ENCODE measurements around the gene ADCY5. TPM values are rescaled to one million over a fixed set of nuclear protein-coding genes. Genes with fewer than 3 reads are reported as not detected.
A peak's percentile ranks its signal among the peaks of the same experiment; 100 is the strongest.

ADCY5 gene
- total RNA-seq, 1 experiment from 2014 or later = 1.4 TPM

DNA sequence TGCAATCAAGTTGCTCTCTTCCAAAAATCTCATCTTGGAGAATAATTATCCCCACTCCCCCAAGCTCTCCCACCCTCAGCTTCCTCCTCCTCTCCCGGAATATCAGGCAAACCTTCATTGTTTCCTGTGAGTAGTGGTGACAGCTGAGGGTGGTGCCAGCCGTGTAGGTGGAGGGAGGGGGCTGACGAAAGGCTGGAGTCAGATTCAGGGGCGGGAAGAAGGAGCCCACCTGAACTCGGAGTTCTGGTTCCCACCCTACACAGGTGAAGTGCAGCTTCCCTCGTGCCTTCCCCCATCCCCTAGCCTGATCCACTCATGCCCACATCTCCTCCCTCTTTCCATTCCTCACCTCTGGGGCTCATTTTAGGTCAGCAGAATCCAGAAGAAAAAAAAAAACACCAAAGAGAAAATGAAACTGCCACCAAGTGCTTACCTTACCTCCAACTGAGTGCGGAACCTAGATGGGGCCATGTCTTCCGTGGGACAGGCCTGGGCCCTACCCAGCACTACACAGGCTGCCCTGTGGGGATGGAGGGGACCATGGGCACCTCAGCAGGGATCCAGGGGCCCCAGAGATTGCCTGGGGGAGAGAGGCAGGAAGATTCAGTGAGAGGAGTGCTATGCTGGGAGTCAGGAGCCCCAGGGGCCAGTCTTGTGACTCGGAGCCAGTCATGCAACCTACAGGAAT lies 81.3 kb downstream of the ADCY5 start:
- Histone ChIP-seq H3K36me3 (ENCODE audit: control insufficient read depth, insufficient read depth, low read length) (no peaks in the 10 kb centered on the region), H3K27me3 (ENCODE audit: control insufficient read depth, insufficient read depth, low read length) (peaks cover 6% of the 10 kb centered on the region; the same call in 1 of the 2 replicates), H3K9me3 (ENCODE audit: control insufficient read depth, insufficient read depth, low read depth, low read length) (no peaks in the 10 kb centered on the region), H3K4me3 (ENCODE audit: low read depth in 2 of 2, low read length in 2 of 2) (no peak overlapping the region), H3K27ac (ENCODE audit: low read length) (no peak overlapping the region), H3K4me1 (ENCODE audit: control insufficient read depth, insufficient read depth, low read length) (no peaks in the 10 kb centered on the region)
- ATAC-seq (no peak), DNase-seq (ENCODE audit: low read depth, low spot score) (no peak)
- in situ Hi-C loops (cut with HindIII; ENCODE audit: low pct_unique_long_range_greater_than_20kb, low sequenced_read_pairs) = no loop called here
- ChIA-PET POLR2A (interaction anchor here (0.8 kb wide), 1 partner anchor 43 kb away, joined by 3 read pairs; no protein-coding TSS in a partner anchor), CTCF (no interaction called here)
- BruUV-seq (replicated peaks) = no TSS peak
- TF ChIP-seq, protein P1, sequence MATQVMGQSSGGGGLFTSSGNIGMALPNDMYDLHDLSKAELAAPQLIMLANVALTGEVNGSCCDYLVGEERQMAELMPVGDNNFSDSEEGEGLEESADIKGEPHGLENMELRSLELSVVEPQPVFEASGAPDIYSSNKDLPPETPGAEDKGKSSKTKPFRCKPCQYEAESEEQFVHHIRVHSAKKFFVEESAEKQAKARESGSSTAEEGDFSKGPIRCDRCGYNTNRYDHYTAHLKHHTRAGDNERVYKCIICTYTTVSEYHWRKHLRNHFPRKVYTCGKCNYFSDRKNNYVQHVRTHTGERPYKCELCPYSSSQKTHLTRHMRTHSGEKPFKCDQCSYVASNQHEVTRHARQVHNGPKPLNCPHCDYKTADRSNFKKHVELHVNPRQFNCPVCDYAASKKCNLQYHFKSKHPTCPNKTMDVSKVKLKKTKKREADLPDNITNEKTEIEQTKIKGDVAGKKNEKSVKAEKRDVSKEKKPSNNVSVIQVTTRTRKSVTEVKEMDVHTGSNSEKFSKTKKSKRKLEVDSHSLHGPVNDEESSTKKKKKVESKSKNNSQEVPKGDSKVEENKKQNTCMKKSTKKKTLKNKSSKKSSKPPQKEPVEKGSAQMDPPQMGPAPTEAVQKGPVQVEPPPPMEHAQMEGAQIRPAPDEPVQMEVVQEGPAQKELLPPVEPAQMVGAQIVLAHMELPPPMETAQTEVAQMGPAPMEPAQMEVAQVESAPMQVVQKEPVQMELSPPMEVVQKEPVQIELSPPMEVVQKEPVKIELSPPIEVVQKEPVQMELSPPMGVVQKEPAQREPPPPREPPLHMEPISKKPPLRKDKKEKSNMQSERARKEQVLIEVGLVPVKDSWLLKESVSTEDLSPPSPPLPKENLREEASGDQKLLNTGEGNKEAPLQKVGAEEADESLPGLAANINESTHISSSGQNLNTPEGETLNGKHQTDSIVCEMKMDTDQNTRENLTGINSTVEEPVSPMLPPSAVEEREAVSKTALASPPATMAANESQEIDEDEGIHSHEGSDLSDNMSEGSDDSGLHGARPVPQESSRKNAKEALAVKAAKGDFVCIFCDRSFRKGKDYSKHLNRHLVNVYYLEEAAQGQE (IDR thresholded peaks at IDR 0.05; ENCODE audit: insufficient read depth in 1 of 2, low read depth in 2 of 2, low read length in 1 of 2) = no peak
- TF ChIP-seq SIN3A (IDR thresholded peaks at IDR 0.05; ENCODE audit: borderline replicate concordance, insufficient read depth, low read depth, low read length) = no peak
- TF ChIP-seq, protein P2, sequence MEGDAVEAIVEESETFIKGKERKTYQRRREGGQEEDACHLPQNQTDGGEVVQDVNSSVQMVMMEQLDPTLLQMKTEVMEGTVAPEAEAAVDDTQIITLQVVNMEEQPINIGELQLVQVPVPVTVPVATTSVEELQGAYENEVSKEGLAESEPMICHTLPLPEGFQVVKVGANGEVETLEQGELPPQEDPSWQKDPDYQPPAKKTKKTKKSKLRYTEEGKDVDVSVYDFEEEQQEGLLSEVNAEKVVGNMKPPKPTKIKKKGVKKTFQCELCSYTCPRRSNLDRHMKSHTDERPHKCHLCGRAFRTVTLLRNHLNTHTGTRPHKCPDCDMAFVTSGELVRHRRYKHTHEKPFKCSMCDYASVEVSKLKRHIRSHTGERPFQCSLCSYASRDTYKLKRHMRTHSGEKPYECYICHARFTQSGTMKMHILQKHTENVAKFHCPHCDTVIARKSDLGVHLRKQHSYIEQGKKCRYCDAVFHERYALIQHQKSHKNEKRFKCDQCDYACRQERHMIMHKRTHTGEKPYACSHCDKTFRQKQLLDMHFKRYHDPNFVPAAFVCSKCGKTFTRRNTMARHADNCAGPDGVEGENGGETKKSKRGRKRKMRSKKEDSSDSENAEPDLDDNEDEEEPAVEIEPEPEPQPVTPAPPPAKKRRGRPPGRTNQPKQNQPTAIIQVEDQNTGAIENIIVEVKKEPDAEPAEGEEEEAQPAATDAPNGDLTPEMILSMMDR (IDR thresholded peaks at IDR 0.05) = no peak
- no peak for TF ChIP-seq POLR2AphosphoS5 (IDR thresholded peaks at IDR 0.05; ENCODE audit: low read depth, low read length)
- TF ChIP-seq TCF7L2 (IDR thresholded peaks at IDR 0.05; ENCODE audit: low read depth, low read length) = no peak
- intact Hi-C loops (cut with micrococcal nuclease; ENCODE audit: unreplicated experiment) = no loop called here

DNA sequence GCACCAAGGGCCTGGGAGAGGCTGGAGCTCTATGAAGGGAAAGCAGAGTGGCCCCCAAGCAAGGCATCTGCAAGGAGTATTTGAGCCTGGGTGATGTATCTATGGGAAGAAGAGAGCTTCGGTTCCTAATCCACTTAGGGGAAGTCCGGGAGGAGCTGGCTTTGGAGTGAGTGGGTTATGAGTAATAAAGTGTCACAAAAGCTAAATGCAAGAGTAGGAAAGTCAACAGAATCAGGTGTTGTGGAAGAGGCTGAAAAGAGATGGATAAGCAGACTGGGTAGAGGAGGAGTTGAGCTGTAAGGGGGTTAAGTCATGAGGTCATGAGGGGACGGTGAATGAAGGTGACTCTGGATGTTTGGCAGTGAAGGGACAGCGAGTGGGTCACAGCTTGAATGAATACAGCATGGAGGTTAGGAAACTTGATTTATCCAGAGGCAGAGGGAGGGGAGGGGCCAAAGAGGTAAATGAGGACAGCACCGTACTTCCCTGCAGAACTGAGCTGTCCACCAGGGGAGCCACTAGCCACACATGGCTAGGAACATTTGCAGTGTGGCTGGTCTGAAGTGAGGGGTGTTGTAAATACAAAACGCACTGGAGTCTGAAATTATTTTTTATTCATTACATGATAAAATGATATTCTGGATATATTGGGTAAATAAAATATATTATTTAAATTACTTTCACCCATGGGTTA lies 83.3 kb downstream of the ADCY5 start:
- Histone ChIP-seq H3K4me1 (ENCODE audit: control insufficient read depth, insufficient read depth, low read length) (no peaks in the 10 kb centered on the region), H3K27me3 (ENCODE audit: control insufficient read depth, insufficient read depth, low read length) (peaks cover 13% of the 10 kb centered on the region), H3K4me3 (ENCODE audit: low read depth in 2 of 2, low read length in 2 of 2) (no peak overlapping the region), H3K27ac (ENCODE audit: low read length) (no peak overlapping the region), H3K36me3 (ENCODE audit: control insufficient read depth, insufficient read depth, low read length) (no peaks in the 10 kb centered on the region), H3K9me3 (ENCODE audit: control insufficient read depth, insufficient read depth, low read depth, low read length) (no peaks in the 10 kb centered on the region)
- no TSS peak for BruUV-seq (replicated peaks)
- ChIA-PET CTCF (interaction anchor here (1.7 kb wide), 1 partner anchor 25 kb away, joined by 4 read pairs; no protein-coding TSS in a partner anchor), POLR2A (no interaction called here)
- no peak for TF ChIP-seq POLR2AphosphoS5 (IDR thresholded peaks at IDR 0.05; ENCODE audit: low read depth, low read length)
- TF ChIP-seq, protein P2 (IDR thresholded peaks at IDR 0.05) = peak; percentile 75
- in situ Hi-C loops (cut with HindIII; ENCODE audit: low pct_unique_long_range_greater_than_20kb, low sequenced_read_pairs) (no loop called here), intact Hi-C loops (cut with micrococcal nuclease; ENCODE audit: unreplicated experiment) (no loop called here)
- peak; percentile 83 for ATAC-seq
- no peak for DNase-seq (ENCODE audit: low read depth, low spot score)

Measured in Panc1 (cell line).